Peyer's patch (tissue), 4 donors: Measurements from ENCODE around the gene WDR86.

Source experiments
- POLR2A ChIP-seq, 2 donors: fragments of 450-650 bp; IDR thresholded peaks; one replicate each; pipeline ENCODE4 v1.5.1; 2017; ENCODE audit warnings: antibody characterized with exemption in 2 of 2, mild to moderate bottlenecking in 2 of 2, moderate library complexity in 2 of 2
- TF ChIP-seq, protein P1 (sequence below), 6 experiments: fragments of 450-650 bp in 4 of 6; fragments of 200-600 bp in 2 of 6; sonication (generic) in 1 of 6; IDR thresholded peaks; one replicate each; pipeline ENCODE4 v1.5.1; 2017 to 2019; ENCODE audit warnings: antibody characterized with exemption in 6 of 6, mild to moderate bottlenecking in 3 of 6, moderate library complexity in 1 of 6

DNA sequence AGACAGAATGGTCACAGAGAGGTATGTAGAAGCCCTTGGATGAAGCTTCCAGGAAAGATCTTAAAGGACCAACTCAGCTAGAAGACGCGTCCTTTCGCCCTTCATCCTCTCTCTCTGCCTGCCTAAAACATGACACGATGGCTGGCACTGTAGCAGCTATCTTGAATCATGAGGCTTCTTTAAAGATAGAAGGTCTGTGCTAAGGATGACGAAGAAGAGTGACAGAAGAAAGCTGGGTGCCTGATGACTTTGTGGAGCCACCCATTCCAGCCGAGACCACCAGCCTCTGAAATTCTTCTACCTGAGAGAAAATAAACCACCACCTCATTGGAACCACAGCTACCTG, 25.5 kb downstream of the WDR86 start:
- TF ChIP-seq POLR2A (IDR thresholded peaks at IDR 0.05) = no peak
- TF ChIP-seq, protein P1, sequence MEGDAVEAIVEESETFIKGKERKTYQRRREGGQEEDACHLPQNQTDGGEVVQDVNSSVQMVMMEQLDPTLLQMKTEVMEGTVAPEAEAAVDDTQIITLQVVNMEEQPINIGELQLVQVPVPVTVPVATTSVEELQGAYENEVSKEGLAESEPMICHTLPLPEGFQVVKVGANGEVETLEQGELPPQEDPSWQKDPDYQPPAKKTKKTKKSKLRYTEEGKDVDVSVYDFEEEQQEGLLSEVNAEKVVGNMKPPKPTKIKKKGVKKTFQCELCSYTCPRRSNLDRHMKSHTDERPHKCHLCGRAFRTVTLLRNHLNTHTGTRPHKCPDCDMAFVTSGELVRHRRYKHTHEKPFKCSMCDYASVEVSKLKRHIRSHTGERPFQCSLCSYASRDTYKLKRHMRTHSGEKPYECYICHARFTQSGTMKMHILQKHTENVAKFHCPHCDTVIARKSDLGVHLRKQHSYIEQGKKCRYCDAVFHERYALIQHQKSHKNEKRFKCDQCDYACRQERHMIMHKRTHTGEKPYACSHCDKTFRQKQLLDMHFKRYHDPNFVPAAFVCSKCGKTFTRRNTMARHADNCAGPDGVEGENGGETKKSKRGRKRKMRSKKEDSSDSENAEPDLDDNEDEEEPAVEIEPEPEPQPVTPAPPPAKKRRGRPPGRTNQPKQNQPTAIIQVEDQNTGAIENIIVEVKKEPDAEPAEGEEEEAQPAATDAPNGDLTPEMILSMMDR (IDR thresholded peaks at IDR 0.05) = no peak
